K562 (cell line): Measurements from ENCODE around the gene MMUT. TPM values are rescaled to one million over a fixed set of nuclear protein-coding genes. Genes with fewer than 3 reads are reported as not detected.
A peak's percentile ranks its signal among the peaks of the same experiment; 100 is the strongest.

Experiments used
- ASH1L ChIP-seq: fragments of 450-650 bp; IDR thresholded peaks from 2 replicates; pipeline ENCODE4 v1.6.1; 2018; ENCODE audit warnings: borderline replicate concordance, mild to moderate bottlenecking, low read depth; ENCODE audit not compliant: partially characterized antibody
- CBX8 ChIP-seq: fragments of 200-600 bp; sonication (generic); IDR thresholded peaks from 2 replicates; pipeline ENCODE4 v1.6.1; 2012; ENCODE audit warnings: borderline replicate concordance, mixed run types, low read depth, mild to moderate bottlenecking, moderate library complexity, mixed read lengths, low read length, control low read depth, inconsistent platforms; ENCODE audit not compliant: poor library complexity, severe bottlenecking; ENCODE audit errors: extremely low read depth
- CCNT2 ChIP-seq: IDR thresholded peaks from 2 replicates; pipeline ENCODE4 v1.6.1; 2011; ENCODE audit warnings: borderline replicate concordance, low read depth, mild to moderate bottlenecking, moderate library complexity, mixed read lengths, low read length; ENCODE audit not compliant: insufficient read length; ENCODE audit errors: extremely low read depth
- FOXA3 ChIP-seq, 2 experiments: fragments of 450-650 bp in 1 of 2; sonication (generic) in 1 of 2; formaldehyde crosslinking; IDR thresholded peaks in 1 of 2; conservative IDR thresholded peaks in 1 of 2; 2 replicates each; pipeline versions ENCODE4 v1.4.0 to v1.8.0; 2020 to 2022; ENCODE audit warnings: mild to moderate bottlenecking in 2 of 2, missing genetic modification reagents in 1 of 2
- FOXJ2 ChIP-seq: fragments of 200-800 bp; sonication (Bioruptor generic); IDR thresholded peaks from 2 replicates; pipeline ENCODE4 v1.6.1; 2016; ENCODE audit warnings: missing genetic modification characterization, missing compliant biosample characterization
- FOXJ3 ChIP-seq: sonication (generic); formaldehyde crosslinking; IDR thresholded peaks from 2 replicates; pipeline ENCODE4 v1.4.0; 2020; ENCODE audit warnings: mild to moderate bottlenecking, missing genetic modification reagents
- HCFC1 ChIP-seq: IDR thresholded peaks from 2 replicates; pipeline ENCODE4 v1.6.1; 2012; ENCODE audit warnings: low read depth, low read length, improper control_type of control experiment
- HNRNPL ChIP-seq: fragments of 200-400 bp; formaldehyde crosslinking; IDR thresholded peaks from 2 replicates; pipeline ENCODE4 v1.6.1; 2017; ENCODE audit warnings: low read depth, mild to moderate bottlenecking, low read length
- KHSRP ChIP-seq: fragments of 450-650 bp; IDR thresholded peaks from 2 replicates; pipeline ENCODE4 v1.6.1; 2017
- LARP7 ChIP-seq: fragments of 450-650 bp; IDR thresholded peaks from 2 replicates; pipeline ENCODE4 v1.6.1; 2016
- MCM5 ChIP-seq: fragments of 450-650 bp; IDR thresholded peaks from 2 replicates; pipeline ENCODE4 v1.6.1; 2016; ENCODE audit warnings: low read depth
- PRPF4 ChIP-seq: fragments of 200-400 bp; formaldehyde crosslinking; IDR thresholded peaks from one replicate; pipeline ENCODE4 v1.6.1; 2017; ENCODE audit warnings: low read length, low read depth, mild to moderate bottlenecking; ENCODE audit not compliant: insufficient read depth, poor library complexity, severe bottlenecking
- RBFOX2 ChIP-seq: fragments of 200-400 bp; formaldehyde crosslinking; IDR thresholded peaks from 2 replicates; pipeline ENCODE4 v1.6.1; 2017; ENCODE audit warnings: low read depth, mild to moderate bottlenecking, low read length, moderate library complexity
- SAFB2 ChIP-seq: fragments of 200-400 bp; formaldehyde crosslinking; IDR thresholded peaks from 2 replicates; pipeline ENCODE4 v1.6.1; 2018; ENCODE audit warnings: borderline replicate concordance, low read length, low read depth, moderate library complexity; ENCODE audit not compliant: severe bottlenecking
- SMAD4 ChIP-seq: fragments of 250-450 bp; sonication (Bioruptor Pico); conservative IDR thresholded peaks from 2 replicates; pipeline ENCODE4 v1.8.0; 2021; ENCODE audit warnings: inconsistent platforms, mild to moderate bottlenecking, moderate library complexity
- SPI1 ChIP-seq: IDR thresholded peaks from 2 replicates; pipeline ENCODE4 v1.6.1; 2011; ENCODE audit warnings: low read depth, low read length, control low read depth, borderline replicate concordance
- SRSF1 ChIP-seq: fragments of 200-400 bp; formaldehyde crosslinking; IDR thresholded peaks from 2 replicates; pipeline ENCODE4 v1.6.1; 2017; ENCODE audit warnings: mild to moderate bottlenecking, low read depth, low read length, moderate library complexity
- TCF7 ChIP-seq: sonication (generic); IDR thresholded peaks from 2 replicates; pipeline ENCODE4 v1.6.1; 2016; ENCODE audit warnings: antibody characterized with exemption, borderline replicate concordance
- ZNF561 ChIP-seq: fragments of 450-650 bp; formaldehyde crosslinking; conservative IDR thresholded peaks from 2 replicates; pipeline ENCODE4 v1.4.0; 2020; ENCODE audit warnings: mild to moderate bottlenecking, moderate library complexity
- ZNF586 ChIP-seq: fragments of 450-650 bp; formaldehyde crosslinking; conservative IDR thresholded peaks from 2 replicates; pipeline ENCODE4 v1.4.0; 2020; ENCODE audit warnings: mild to moderate bottlenecking, moderate library complexity
- polyA plus RNA-seq, 8 experiments: library from polyadenylated mRNA; depleted of rRNA in 4 of 8; stranded (reverse) in 5 of 8; unstranded in 3 of 8; fragments of >200 nt; fragmentation: Nextera tagmentation in 2 of 8; fragmentation: Illumina TruSeq in 1 of 8; extraction: Ambion mirVana in 2 of 8; extraction: Trizol in 1 of 8; gene quantifications; 2 replicates each; pipeline versions ENCODE4 v1.2.1 to v1.2.3, GENCODE V29; 2011 to 2014; ENCODE audit warnings: inconsistent platforms in 1 of 8, missing spikeins in 1 of 8
- total RNA-seq, 7 experiments: library from RNA; depleted of rRNA in 6 of 7; stranded (reverse); fragments of >200 nt in 6 of 7; fragmentation: Illumina TruSeq in 2 of 7; extraction: Trizol in 2 of 7; gene quantifications; 2 replicates each; pipeline versions ENCODE4 v1.2.1 to v1.2.3, GENCODE V29; 2011 to 2021; ENCODE audit warnings: low replicate concordance in 1 of 7
- TF ChIP-seq, protein P1 (sequence below): fragments of 450-650 bp; formaldehyde crosslinking; IDR thresholded peaks from 2 replicates; pipeline ENCODE4 v1.4.0; 2022; ENCODE audit warnings: mild to moderate bottlenecking, moderate library complexity
- TF ChIP-seq, protein P2 (sequence below): fragments of 250-450 bp; sonication (Bioruptor Pico); IDR thresholded peaks from 2 replicates; pipeline ENCODE4 v1.8.0; 2022; ENCODE audit warnings: moderate library complexity, mild to moderate bottlenecking, inconsistent platforms
- TF ChIP-seq, protein P3 (sequence below), 2 experiments: fragments of 250-450 bp in 1 of 2; fragments of 450-650 bp in 1 of 2; sonication (Bioruptor Pico) in 1 of 2; IDR thresholded peaks; 2 replicates each; pipeline versions ENCODE4 v1.6.1 to v1.8.0; 2016 to 2021; ENCODE audit warnings: mild to moderate bottlenecking in 2 of 2, moderate library complexity in 2 of 2, missing compliant biosample characterization in 1 of 2, missing genetic modification characterization in 1 of 2
- TF ChIP-seq, protein P4 (sequence below), 3 experiments: fragments of 200-800 bp in 1 of 3; sonication (Bioruptor generic) in 1 of 3; sonication (generic) in 1 of 3; formaldehyde crosslinking in 1 of 3; IDR thresholded peaks; 2 replicates each; pipeline versions ENCODE4 v1.6.1 to v1.8.0; 2016 to 2022; ENCODE audit warnings: mild to moderate bottlenecking in 2 of 3, missing compliant biosample characterization in 2 of 3, missing genetic modification characterization in 2 of 3, missing genetic modification reagents in 1 of 3

MMUT gene
- total and polyA plus RNA-seq, 9 of the 15 experiments (the other 6 are each of a cell fraction or from before 2014, with no cell fraction given) = 7.1 to 26.4 (median 16.0) TPM

DNA sequence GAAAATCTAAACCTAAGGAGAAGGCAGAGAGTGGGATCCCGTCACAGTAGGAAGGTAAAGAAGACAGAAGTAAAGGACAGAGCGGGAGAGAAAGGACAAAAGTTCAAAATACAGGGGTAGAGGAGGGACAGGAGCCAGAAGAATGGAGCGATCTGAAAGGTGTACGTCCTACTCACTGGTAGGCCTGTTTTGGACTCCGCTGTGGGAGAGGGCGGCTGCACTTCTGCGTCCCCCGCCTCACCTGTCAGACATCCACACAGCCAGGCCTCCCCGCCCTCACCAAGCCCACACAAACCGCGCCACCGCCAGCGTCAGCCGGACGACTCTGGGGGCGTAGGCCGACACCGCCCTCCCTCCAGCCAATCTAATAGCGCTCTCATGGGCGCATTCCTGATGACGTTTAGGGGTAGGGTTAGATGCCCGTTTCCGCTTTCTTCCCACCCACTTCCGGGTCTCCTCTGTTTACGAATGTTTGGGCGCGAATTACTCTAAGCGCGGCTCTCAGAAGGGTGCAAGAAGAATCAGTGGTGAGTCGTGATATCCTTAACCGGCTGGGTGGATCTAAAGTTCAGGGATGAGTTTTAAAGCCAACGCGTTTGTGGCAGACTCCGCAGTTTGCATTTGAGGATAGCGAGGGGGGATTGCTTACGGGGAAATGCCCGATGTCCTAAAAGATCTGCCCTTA, at the start of gene MMUT, which contains the start of gene CENPQ (continued):
- TF ChIP-seq, protein P1, sequence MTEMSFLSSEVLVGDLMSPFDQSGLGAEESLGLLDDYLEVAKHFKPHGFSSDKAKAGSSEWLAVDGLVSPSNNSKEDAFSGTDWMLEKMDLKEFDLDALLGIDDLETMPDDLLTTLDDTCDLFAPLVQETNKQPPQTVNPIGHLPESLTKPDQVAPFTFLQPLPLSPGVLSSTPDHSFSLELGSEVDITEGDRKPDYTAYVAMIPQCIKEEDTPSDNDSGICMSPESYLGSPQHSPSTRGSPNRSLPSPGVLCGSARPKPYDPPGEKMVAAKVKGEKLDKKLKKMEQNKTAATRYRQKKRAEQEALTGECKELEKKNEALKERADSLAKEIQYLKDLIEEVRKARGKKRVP (CRISPR knock-in tag) = no peak
- peak; percentile 54 to 55; a peak in 1 of 4 replicates for TF ChIP-seq FOXA3 (CRISPR knock-in tag; conservative IDR thresholded peaks at IDR 0.05 in 1 of 2, IDR thresholded peaks at IDR 0.05 in 1 of 2)
- peak; percentile 64; the same call in 1 of the 2 replicates for TF ChIP-seq SMAD4 (CRISPR knock-in tag)
- 0 out of 2 replicates have a peak, but pooled peaks have one; percentile 39 for TF ChIP-seq FOXJ2 (tag)
- no peak for TF ChIP-seq PRPF4
- TF ChIP-seq, protein P2, sequence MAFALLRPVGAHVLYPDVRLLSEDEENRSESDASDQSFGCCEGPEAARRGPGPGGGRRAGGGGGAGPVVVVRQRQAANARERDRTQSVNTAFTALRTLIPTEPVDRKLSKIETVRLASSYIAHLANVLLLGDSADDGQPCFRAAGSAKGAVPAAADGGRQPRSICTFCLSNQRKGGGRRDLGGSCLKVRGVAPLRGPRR (CRISPR knock-in tag) = no peak
- TF ChIP-seq TCF7 = no peak
- TF ChIP-seq CCNT2 = peak; percentile 83
- peak; percentile 88 for TF ChIP-seq SPI1
- TF ChIP-seq SRSF1 = no peak
- TF ChIP-seq RBFOX2 = peak; percentile 94
- TF ChIP-seq FOXJ3 = no peak
- TF ChIP-seq, protein P3, sequence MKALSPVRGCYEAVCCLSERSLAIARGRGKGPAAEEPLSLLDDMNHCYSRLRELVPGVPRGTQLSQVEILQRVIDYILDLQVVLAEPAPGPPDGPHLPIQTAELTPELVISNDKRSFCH (CRISPR knock-in tag; IDR thresholded peaks at IDR 0.05) = no peak
- TF ChIP-seq, protein P3 (tag; IDR thresholded peaks at IDR 0.05) = no peak
- TF ChIP-seq HNRNPL = no peak
- peak; percentile 81 for TF ChIP-seq ASH1L
- TF ChIP-seq LARP7 = no peak
- TF ChIP-seq ZNF561 (CRISPR knock-in tag) = no peak
- TF ChIP-seq, protein P4, sequence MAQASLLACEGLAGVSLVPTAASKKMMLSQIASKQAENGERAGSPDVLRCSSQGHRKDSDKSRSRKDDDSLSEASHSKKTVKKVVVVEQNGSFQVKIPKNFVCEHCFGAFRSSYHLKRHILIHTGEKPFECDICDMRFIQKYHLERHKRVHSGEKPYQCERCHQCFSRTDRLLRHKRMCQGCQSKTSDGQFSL (CRISPR knock-in tag; IDR thresholded peaks at IDR 0.05) = no peak
- TF ChIP-seq, protein P4 (tag; IDR thresholded peaks at IDR 0.05) = no peak
- TF ChIP-seq HCFC1 = peak; percentile 87
- no peak for TF ChIP-seq CBX8
- no peak for TF ChIP-seq MCM5
- TF ChIP-seq KHSRP = peak; percentile 91
- TF ChIP-seq ZNF586 (CRISPR knock-in tag) = no peak
- TF ChIP-seq SAFB2 = no peak
